MM.1S (cell line): ENCODE data around the gene DDO.
A peak's percentile ranks its signal among the peaks of the same experiment; 100 is the strongest.

Experiments used
- DNase-seq: peaks from one replicate; pipeline ENCODE4 v3.0.0-alpha.2; 2015
- H2AFZ ChIP-seq: fragments of 300-600 bp; sonication (generic); 2 replicates; pipeline ENCODE4 v1.6.0; 2016; ENCODE audit warnings: antibody characterized with exemption, low read length
- H3F3A ChIP-seq: fragments of 300-600 bp; sonication (generic); 2 replicates; pipeline ENCODE4 v1.6.1; 2016; ENCODE audit warnings: mild to moderate bottlenecking, antibody characterized with exemption, low read length, moderate library complexity, mixed read lengths; ENCODE audit not compliant: insufficient read depth
- H3K27ac ChIP-seq: fragments of 300-600 bp; sonication (generic); 2 replicates; pipeline ENCODE4 v1.5.1; 2016; ENCODE audit warnings: mild to moderate bottlenecking, low read length
- H3K27me3 ChIP-seq: fragments of 300-600 bp; sonication (generic); replicated peaks from 2 replicates; pipeline ENCODE4 v1.6.0; 2016; ENCODE audit warnings: low read length; ENCODE audit not compliant: insufficient read depth
- H3K36me3 ChIP-seq: fragments of 300-600 bp; sonication (generic); replicated peaks from 2 replicates; pipeline ENCODE4 v1.6.1; 2016; ENCODE audit warnings: mild to moderate bottlenecking, low read length, mixed read lengths; ENCODE audit not compliant: insufficient read depth
- H3K4me1 ChIP-seq: fragments of 300-600 bp; sonication (generic); 2 replicates; pipeline ENCODE4 v1.6.1; 2016; ENCODE audit warnings: low read length, mixed read lengths
- H3K4me2 ChIP-seq: fragments of 300-600 bp; sonication (generic); 2 replicates; pipeline ENCODE4 v1.6.0; 2016; ENCODE audit warnings: low read depth, low read length
- H3K4me3 ChIP-seq: fragments of 300-600 bp; sonication (generic); 2 replicates; pipeline ENCODE4 v1.5.1; 2016; ENCODE audit warnings: low read length, mixed read lengths
- H3K79me2 ChIP-seq: fragments of 300-600 bp; sonication (generic); 2 replicates; pipeline ENCODE4 v1.6.1; 2016; ENCODE audit warnings: mixed run types, low read length, mixed read lengths
- H3K9ac ChIP-seq: fragments of 300-600 bp; sonication (generic); 2 replicates; pipeline ENCODE4 v1.6.1; 2016; ENCODE audit warnings: low read length, mixed read lengths
- H3K9me2 ChIP-seq: fragments of 300-600 bp; sonication (generic); replicated peaks from 2 replicates; pipeline ENCODE4 v1.6.1; 2016; ENCODE audit warnings: mild to moderate bottlenecking, low read length, mixed read lengths; ENCODE audit not compliant: insufficient read depth
- H3K9me3 ChIP-seq: fragments of 300-600 bp; sonication (generic); replicated peaks from 2 replicates; pipeline ENCODE4 v1.6.1; 2016; ENCODE audit warnings: mild to moderate bottlenecking, low read length, mixed read lengths; ENCODE audit not compliant: insufficient read depth
- H4K20me1 ChIP-seq: fragments of 300-600 bp; sonication (generic); 2 replicates; pipeline ENCODE4 v1.6.1; 2016; ENCODE audit warnings: mild to moderate bottlenecking, low read length, moderate library complexity, mixed read lengths; ENCODE audit not compliant: insufficient read depth
- EZH2 ChIP-seq: fragments of 300-600 bp; sonication (generic); optimal IDR thresholded peaks from 2 replicates; pipeline ENCODE3; 2017; ENCODE audit warnings: low read depth, mild to moderate bottlenecking, antibody characterized with exemption, low read length, mixed read lengths
- EZH2phosphoT487 ChIP-seq: fragments of 300-600 bp; sonication (generic); IDR thresholded peaks from 2 replicates; pipeline ENCODE4 v1.6.1; 2018; ENCODE audit warnings: antibody characterized with exemption, low read length
- TF ChIP-seq, protein P1 (sequence below): fragments of 300-600 bp; sonication (generic); IDR thresholded peaks from 2 replicates; pipeline ENCODE4 v1.5.1; 2016; ENCODE audit warnings: antibody characterized with exemption, low read length, mixed read lengths

The DDO gene

DNA sequence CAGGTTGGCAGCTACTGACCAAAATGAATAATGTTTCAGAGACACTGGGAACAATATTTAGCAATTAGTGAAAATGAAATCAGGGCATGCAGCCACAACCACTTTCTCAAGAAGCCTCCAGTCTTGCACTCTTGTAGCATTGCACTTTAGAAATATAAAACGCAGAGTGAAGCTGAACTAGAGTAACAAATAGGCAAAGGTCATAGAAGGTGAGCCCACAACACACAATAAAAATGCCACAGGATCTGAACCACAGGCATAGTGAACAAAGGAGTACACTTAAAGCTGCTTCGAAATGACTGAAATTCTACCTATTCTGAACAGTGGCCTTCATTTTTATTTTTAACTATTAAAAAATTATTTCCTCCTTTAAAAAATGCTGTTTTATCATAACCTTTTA lies 25.0 kb downstream of the DDO start:
- no peaks in the 10 kb centered on the region for H3K9me3 ChIP-seq
- H3K36me3 ChIP-seq: no peaks in the 10 kb centered on the region
- H3K4me3 ChIP-seq: no peak overlapping the region
- no peaks in the 10 kb centered on the region for H3K9me2 ChIP-seq
- H3K27me3 ChIP-seq: no peaks in the 10 kb centered on the region
- H3K9ac ChIP-seq: no peak overlapping the region
- H4K20me1 ChIP-seq: no peaks in the 10 kb centered on the region
- H3F3A ChIP-seq: no peaks in the 10 kb centered on the region
- DNase-seq: peak; percentile 7
- no peaks in the 10 kb centered on the region for H3K79me2 ChIP-seq
- TF ChIP-seq, protein P1, sequence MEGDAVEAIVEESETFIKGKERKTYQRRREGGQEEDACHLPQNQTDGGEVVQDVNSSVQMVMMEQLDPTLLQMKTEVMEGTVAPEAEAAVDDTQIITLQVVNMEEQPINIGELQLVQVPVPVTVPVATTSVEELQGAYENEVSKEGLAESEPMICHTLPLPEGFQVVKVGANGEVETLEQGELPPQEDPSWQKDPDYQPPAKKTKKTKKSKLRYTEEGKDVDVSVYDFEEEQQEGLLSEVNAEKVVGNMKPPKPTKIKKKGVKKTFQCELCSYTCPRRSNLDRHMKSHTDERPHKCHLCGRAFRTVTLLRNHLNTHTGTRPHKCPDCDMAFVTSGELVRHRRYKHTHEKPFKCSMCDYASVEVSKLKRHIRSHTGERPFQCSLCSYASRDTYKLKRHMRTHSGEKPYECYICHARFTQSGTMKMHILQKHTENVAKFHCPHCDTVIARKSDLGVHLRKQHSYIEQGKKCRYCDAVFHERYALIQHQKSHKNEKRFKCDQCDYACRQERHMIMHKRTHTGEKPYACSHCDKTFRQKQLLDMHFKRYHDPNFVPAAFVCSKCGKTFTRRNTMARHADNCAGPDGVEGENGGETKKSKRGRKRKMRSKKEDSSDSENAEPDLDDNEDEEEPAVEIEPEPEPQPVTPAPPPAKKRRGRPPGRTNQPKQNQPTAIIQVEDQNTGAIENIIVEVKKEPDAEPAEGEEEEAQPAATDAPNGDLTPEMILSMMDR: no peak
- TF ChIP-seq EZH2: no peak
- TF ChIP-seq EZH2phosphoT487: no peak
- peaks cover 23% of the 10 kb centered on the region for H3K4me1 ChIP-seq
- no peak overlapping the region for H2AFZ ChIP-seq
- no peak overlapping the region for H3K4me2 ChIP-seq
- no peak overlapping the region for H3K27ac ChIP-seq

DNA sequence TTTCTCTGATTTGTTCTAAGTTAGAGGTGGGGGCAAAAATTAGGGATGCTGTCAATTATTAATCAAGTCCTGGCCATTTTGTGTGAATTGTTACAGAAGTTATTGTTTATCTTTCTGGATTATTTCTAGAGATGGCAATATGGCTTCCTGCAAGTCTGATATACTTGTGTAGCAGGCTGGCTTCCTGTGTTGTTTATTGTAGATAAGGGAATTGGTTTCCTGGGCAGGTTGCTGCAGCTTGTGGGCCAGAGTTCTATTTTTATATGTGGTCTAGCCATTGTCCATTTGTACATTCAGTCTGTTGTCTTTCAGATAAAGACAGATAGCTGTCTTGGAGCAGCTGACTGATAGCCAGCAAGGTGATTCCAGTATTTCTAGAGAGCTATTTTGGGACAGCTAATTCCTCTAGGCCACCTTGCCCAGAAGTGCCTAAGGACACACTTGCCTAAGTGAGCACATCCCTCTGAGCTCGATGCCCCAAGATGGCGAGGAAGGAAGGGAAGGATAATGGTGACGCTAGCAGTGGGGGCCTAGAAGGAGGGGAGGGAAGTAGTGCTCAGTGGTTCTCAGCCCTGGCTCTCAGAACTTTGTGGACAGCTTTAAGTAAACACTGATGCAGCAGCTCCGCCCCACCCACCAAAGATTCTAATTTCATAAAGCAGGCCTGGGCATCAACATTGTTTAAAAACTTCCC lies 25.5 kb downstream of the DDO start:
- peak; percentile 22 for DNase-seq
- no peaks in the 10 kb centered on the region for H3K9me2 ChIP-seq
- H2AFZ ChIP-seq: no peak overlapping the region
- H4K20me1 ChIP-seq: no peaks in the 10 kb centered on the region
- H3K4me1 ChIP-seq: peaks cover 23% of the 10 kb centered on the region
- H3F3A ChIP-seq: no peaks in the 10 kb centered on the region
- H3K36me3 ChIP-seq: no peaks in the 10 kb centered on the region
- no peak overlapping the region for H3K27ac ChIP-seq
- H3K79me2 ChIP-seq: no peaks in the 10 kb centered on the region
- no peak overlapping the region for H3K4me3 ChIP-seq
- 0 out of 2 replicates have a peak overlapping the region, but pooled peaks have one; percentile 9 for H3K4me2 ChIP-seq
- no peaks in the 10 kb centered on the region for H3K27me3 ChIP-seq
- no peak overlapping the region for H3K9ac ChIP-seq
- TF ChIP-seq, protein P1: no peak
- no peak for TF ChIP-seq EZH2phosphoT487
- TF ChIP-seq EZH2: no peak
- H3K9me3 ChIP-seq: no peaks in the 10 kb centered on the region

DNA sequence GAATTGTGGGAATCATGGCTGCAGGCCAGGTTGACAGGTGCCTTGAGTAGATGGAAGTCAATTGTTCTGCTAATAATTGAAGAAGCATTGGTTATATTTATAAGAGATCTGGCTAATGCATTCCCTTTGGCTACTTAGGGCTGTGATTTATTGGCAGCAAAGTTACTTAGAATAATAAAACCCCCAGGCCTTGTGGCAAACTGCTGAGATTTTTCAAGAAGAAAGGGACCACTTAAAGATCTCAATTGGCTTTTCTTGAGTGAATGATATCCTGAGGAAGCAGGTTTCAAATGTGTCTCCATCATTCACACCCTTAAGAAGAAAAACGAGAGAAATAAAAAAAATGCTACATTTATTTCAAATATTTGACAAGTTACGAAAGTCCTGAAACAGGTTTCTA lies 27.4 kb downstream of the DDO start:
- H3K27ac ChIP-seq: no peak overlapping the region
- peaks cover 23% of the 10 kb centered on the region for H3K4me1 ChIP-seq
- no peaks in the 10 kb centered on the region for H3K9me2 ChIP-seq
- no peak overlapping the region for H2AFZ ChIP-seq
- no peaks in the 10 kb centered on the region for H4K20me1 ChIP-seq
- H3K4me3 ChIP-seq: no peak overlapping the region
- no peaks in the 10 kb centered on the region for H3K79me2 ChIP-seq
- no peak overlapping the region for H3K4me2 ChIP-seq
- H3K9me3 ChIP-seq: no peaks in the 10 kb centered on the region
- DNase-seq: no peak
- no peaks in the 10 kb centered on the region for H3F3A ChIP-seq
- H3K27me3 ChIP-seq: no peaks in the 10 kb centered on the region
- TF ChIP-seq EZH2 (no peak), EZH2phosphoT487 (no peak)
- TF ChIP-seq, protein P1: no peak
- no peaks in the 10 kb centered on the region for H3K36me3 ChIP-seq
- no peak overlapping the region for H3K9ac ChIP-seq
